Breast epithelium (tissue), 3 donors: ENCODE measurements around the gene CNKSR1.

ENCODE experiments used
- POLR2A ChIP-seq: fragments of 450-650 bp; IDR thresholded peaks from one replicate; pipeline ENCODE4 v1.6.1; 2016; ENCODE audit warnings: antibody characterized with exemption, mild to moderate bottlenecking, moderate library complexity
- POLR2AphosphoS5 ChIP-seq, 3 donors: sonication (generic); formaldehyde crosslinking; IDR thresholded peaks; one replicate each; pipeline ENCODE4 v1.6.1; 2017; ENCODE audit warnings: antibody characterized with exemption in 3 of 3
- TF ChIP-seq, protein P1 (sequence below), 3 donors: fragments of 450-650 bp; IDR thresholded peaks; one replicate each; pipeline ENCODE4 v1.5.1; 2016 to 2017; ENCODE audit warnings: antibody characterized with exemption in 3 of 3, mild to moderate bottlenecking in 3 of 3, moderate library complexity in 3 of 3

DNA sequence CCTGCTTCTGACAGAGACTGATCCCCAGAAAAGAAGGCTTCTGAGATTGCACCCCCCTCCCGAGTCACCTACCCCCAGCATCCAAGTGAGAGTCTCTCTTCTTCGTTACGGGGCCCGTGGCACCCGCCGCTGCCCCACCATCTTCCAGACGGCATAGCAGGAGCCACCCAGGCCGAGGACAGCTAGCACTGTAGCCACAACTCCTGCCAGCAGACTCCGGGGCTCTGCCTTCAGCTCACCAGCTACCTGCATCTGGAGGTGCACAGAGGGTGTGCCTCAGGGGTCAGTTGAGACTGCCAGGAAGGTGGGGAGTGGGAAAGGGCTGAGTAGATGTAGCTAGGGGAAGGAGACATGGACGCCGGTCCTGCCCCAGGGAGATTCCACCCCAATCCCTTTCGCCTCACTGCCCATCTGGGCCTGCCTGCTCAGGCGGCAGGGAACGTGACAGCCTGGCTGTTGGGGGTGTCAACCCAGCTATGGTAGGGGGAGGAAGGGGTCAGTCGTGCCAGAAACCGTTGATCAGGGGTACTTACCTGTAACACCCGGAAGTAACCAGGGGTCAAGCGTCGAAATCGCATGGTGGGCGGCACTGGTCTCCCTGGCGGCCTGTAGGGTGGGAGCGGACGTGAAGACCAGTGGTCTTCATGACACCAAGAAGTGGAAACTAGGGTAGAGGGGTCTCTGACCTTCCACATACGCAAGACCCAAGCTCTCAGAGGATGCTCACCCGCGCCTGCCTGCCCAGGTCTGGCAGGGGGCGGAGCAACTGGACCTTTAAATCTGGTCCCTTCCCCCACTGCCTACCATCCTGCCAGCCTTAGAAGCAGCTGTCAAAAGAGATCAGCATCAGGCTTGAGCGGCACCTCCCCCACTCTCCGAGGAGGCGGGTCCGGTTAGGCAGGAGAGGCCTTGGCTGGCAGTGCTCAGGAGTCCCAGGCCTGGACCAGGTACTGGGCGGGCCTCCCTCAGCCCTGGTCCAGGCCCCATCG, 5.9 kb upstream of the CNKSR1 start, which contains the start of gene ZNF593OS:
- TF ChIP-seq, protein P1, sequence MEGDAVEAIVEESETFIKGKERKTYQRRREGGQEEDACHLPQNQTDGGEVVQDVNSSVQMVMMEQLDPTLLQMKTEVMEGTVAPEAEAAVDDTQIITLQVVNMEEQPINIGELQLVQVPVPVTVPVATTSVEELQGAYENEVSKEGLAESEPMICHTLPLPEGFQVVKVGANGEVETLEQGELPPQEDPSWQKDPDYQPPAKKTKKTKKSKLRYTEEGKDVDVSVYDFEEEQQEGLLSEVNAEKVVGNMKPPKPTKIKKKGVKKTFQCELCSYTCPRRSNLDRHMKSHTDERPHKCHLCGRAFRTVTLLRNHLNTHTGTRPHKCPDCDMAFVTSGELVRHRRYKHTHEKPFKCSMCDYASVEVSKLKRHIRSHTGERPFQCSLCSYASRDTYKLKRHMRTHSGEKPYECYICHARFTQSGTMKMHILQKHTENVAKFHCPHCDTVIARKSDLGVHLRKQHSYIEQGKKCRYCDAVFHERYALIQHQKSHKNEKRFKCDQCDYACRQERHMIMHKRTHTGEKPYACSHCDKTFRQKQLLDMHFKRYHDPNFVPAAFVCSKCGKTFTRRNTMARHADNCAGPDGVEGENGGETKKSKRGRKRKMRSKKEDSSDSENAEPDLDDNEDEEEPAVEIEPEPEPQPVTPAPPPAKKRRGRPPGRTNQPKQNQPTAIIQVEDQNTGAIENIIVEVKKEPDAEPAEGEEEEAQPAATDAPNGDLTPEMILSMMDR (IDR thresholded peaks at IDR 0.05), result no peak
- TF ChIP-seq POLR2A (no peak), POLR2AphosphoS5 (IDR thresholded peaks at IDR 0.05) (no peak)
